Neural cell (in vitro differentiated cells): Measurements from ENCODE around the gene CENPE.

Source experiments
- EP300 ChIP-seq: fragments of 450-650 bp; conservative IDR thresholded peaks from 2 replicates; pipeline ENCODE4 v1.6.1; 2014; ENCODE audit warnings: antibody characterized with exemption, mild to moderate bottlenecking, moderate library complexity; ENCODE audit not compliant: poor library complexity, severe bottlenecking
- EZH2 ChIP-seq: fragments of 200-600, 300-800 bp; shearing (Covaris generic), sonication (generic); IDR thresholded peaks from 2 replicates; pipeline ENCODE4 v1.6.1; 2014; ENCODE audit warnings: antibody characterized with exemption, low read length, borderline replicate concordance, mild to moderate bottlenecking; ENCODE audit not compliant: insufficient read depth, poor library complexity, severe bottlenecking
- MXI1 ChIP-seq: fragments of 450-650 bp; conservative IDR thresholded peaks from 2 replicates; pipeline ENCODE4 v1.6.1; 2014; ENCODE audit warnings: antibody characterized with exemption, mild to moderate bottlenecking; ENCODE audit not compliant: poor library complexity, severe bottlenecking
- POLR2AphosphoS5 ChIP-seq: IDR thresholded peaks from 2 replicates; pipeline ENCODE4 v1.6.1; 2012
- RAD21 ChIP-seq: fragments of 450-650 bp; conservative IDR thresholded peaks from 2 replicates; pipeline ENCODE4 v1.6.1; 2014; ENCODE audit warnings: antibody characterized with exemption, mild to moderate bottlenecking, moderate library complexity
- REST ChIP-seq: IDR thresholded peaks from 2 replicates; pipeline ENCODE4 v1.6.1; 2012; ENCODE audit warnings: borderline replicate concordance
- SMC3 ChIP-seq: fragments of 450-650 bp; conservative IDR thresholded peaks from 2 replicates; pipeline ENCODE4 v1.6.1; 2014; ENCODE audit warnings: antibody characterized with exemption, mild to moderate bottlenecking, moderate library complexity; ENCODE audit not compliant: poor library complexity
- TAF1 ChIP-seq: IDR thresholded peaks from 2 replicates; pipeline ENCODE4 v1.6.1; 2012; ENCODE audit warnings: low read depth
- TF ChIP-seq, protein P1 (sequence below): fragments of 450-650 bp; IDR thresholded peaks from 2 replicates; pipeline ENCODE4 v1.5.1; 2014; ENCODE audit warnings: antibody characterized with exemption, mild to moderate bottlenecking, moderate library complexity; ENCODE audit not compliant: poor library complexity, severe bottlenecking

- TF ChIP-seq, protein P1, sequence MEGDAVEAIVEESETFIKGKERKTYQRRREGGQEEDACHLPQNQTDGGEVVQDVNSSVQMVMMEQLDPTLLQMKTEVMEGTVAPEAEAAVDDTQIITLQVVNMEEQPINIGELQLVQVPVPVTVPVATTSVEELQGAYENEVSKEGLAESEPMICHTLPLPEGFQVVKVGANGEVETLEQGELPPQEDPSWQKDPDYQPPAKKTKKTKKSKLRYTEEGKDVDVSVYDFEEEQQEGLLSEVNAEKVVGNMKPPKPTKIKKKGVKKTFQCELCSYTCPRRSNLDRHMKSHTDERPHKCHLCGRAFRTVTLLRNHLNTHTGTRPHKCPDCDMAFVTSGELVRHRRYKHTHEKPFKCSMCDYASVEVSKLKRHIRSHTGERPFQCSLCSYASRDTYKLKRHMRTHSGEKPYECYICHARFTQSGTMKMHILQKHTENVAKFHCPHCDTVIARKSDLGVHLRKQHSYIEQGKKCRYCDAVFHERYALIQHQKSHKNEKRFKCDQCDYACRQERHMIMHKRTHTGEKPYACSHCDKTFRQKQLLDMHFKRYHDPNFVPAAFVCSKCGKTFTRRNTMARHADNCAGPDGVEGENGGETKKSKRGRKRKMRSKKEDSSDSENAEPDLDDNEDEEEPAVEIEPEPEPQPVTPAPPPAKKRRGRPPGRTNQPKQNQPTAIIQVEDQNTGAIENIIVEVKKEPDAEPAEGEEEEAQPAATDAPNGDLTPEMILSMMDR = no peak
- TF ChIP-seq MXI1 (no peak), RAD21 (no peak), EZH2 (no peak), EP300 (no peak), REST (no peak), SMC3 (no peak), TAF1 (no peak), POLR2AphosphoS5 (no peak)
Observed at GRCh38 chr4:103162176-103162575, 36.0 kb downstream of the CENPE start.
